Activated CD4-positive, CD25-positive, alpha-beta regulatory T cell treated with anti-CD3 and anti-CD28 coated beads, Interleukin-2, amount 50 U/mL, for 16 hours (primary cell): ENCODE results near the gene GMDS.

ENCODE experiments used
- DNase-seq: peaks from one replicate; pipeline ENCODE4 v3.0.0-alpha.2; 2020; ENCODE audit warnings: low read depth, low spot score

GMDS gene

GRCh38 chr6:1574083-1574761 is 671.2 kb downstream of the GMDS start:
- no peak for DNase-seq
